Measurements from ENCODE around the gene CCDC51.
"Not testable (repeated sequence)": the region's sequence is repeated elsewhere in the genome, so short reads cannot be mapped to it uniquely, and the experiment has no call there.

The CCDC51 gene

DNA sequence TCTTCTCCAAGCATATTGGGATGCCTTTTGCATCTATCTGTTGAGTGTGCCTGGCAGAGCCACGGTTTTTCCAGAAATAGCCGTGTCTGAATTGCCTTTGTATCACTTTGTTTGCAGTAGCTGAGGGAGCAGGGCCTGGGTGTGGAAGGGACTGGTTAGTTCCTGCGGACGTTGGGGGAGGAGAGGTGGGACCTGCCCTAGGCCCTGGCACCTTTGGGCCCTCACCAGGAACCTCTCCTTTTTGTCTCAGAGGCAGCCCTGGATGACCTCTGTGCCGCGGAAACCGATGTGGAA lies 25.3 kb upstream of the CCDC51 start:
- no peak for TF ChIP-seq CTCF (IDR thresholded peaks at IDR 0.05)
- no peak for TF ChIP-seq ZFX (IDR thresholded peaks at IDR 0.05; ENCODE audit: borderline replicate concordance)
- peak overlapping the region; percentile 99 for H3K27ac ChIP-seq

DNA sequence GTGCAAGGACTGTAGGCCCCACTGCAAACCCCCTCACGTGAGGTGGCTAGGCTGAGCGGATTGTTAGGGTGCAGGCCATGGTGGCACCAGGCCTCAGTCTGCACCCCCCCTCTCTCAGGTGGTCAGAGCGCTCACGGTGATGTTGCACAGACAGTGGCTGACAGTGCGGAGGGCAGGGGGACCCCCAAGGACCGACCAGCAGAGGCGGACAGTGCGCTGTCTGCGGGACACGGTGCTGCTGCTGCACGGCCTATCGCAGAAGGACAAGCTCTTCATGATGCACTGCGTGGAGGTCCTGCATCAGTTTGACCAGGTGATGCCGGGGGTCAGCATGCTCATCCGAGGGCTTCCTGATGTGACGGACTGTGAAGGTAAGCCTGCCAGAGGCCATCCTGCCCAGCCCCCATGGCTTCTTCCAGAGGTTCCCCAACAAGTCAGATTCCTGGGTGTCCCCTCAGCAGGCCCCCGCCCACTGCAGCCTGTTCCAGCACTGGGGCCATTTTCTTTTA lies 24.8 kb upstream of the CCDC51 start:
- TF ChIP-seq ZFX (IDR thresholded peaks at IDR 0.05; ENCODE audit: borderline replicate concordance), result no peak
- no peak for TF ChIP-seq CTCF (IDR thresholded peaks at IDR 0.05)
- H3K27ac ChIP-seq, result peak overlapping the region; percentile 99

GRCh38 chr3:48463703-48464102 lies 23.8 kb upstream of the CCDC51 start:
- TF ChIP-seq ZFX (IDR thresholded peaks at IDR 0.05; ENCODE audit: borderline replicate concordance) (no peak), CTCF (IDR thresholded peaks at IDR 0.05) (no peak)

DNA sequence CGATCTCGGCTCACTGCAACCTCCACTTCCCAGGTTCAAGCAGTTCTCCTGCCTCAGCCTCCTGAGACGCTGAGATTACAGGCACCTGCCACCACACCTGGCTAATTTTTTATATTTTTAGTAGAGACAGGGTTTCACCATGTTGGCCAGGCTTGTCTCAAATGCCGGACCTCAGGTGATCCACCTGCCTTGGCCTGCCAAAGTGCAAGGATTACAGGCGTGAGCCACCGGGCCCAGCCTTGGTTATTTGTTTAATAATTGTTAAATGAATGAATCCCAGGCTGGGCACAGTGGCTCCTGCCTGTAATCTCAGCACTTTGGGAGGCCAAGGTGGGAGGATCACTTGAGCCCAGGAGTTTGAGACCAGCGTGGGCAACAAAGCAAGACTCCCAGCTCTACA lies 21.8 kb upstream of the CCDC51 start:
- H3K27ac ChIP-seq, result not testable (repeated sequence)

More at GRCh38 chr3:48463703-48464102, 23.8 kb upstream of the CCDC51 start:
- H3K27ac ChIP-seq, result peak overlapping the region; percentile 99

- no peak for TF ChIP-seq ZFX (IDR thresholded peaks at IDR 0.05; ENCODE audit: borderline replicate concordance)
- TF ChIP-seq CTCF (IDR thresholded peaks at IDR 0.05), result no peak
Measured at GRCh38 chr3:48460517-48460902, 20.6 kb upstream of the CCDC51 start.

DNA sequence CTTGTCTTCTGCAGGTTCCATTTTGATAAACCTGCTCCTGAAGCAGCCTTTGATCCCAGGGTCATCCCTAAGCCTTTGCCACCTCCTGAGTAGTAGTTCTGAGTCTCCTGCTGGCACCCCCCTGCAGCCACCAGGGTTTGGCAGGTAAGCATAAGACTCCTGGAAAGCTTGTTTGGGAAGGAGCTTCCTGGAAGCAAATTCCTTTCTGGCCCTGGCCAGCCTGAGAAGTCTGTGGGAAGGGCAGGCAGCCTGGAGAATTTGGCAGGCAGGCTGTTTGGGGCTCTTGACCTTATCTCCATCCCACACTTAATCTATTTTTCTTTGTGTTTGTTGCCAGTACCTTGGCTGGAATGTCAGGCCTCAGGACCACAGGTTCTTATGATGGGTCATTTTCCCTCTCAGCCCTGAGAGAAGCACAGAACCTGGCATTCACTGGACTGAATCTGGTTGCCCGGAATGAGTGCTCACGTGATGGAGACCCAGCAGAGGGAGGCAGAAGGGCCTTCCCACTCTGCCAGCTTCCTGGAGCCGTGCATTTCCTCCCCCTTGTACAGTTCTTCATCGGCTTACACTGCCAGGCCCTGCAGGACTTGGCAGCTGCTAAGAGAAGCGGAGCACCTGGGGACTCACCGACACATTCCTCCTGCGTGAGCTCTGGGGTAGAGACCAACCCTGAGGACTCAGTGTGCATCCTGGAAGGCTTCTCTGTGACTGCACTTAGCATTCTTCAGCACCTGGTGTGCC lies 20.0 kb upstream of the CCDC51 start:
- no peak overlapping the region for H3K27ac ChIP-seq
- TF ChIP-seq ZFX (IDR thresholded peaks at IDR 0.05; ENCODE audit: borderline replicate concordance), result no peak
- no peak for TF ChIP-seq CTCF (IDR thresholded peaks at IDR 0.05)

More at GRCh38 chr3:48460517-48460902, 20.6 kb upstream of the CCDC51 start:
- no peak overlapping the region for H3K27ac ChIP-seq

- H3K27ac ChIP-seq, result no peak overlapping the region
- TF ChIP-seq CTCF (IDR thresholded peaks at IDR 0.05), result no peak
- no peak for TF ChIP-seq ZFX (IDR thresholded peaks at IDR 0.05; ENCODE audit: borderline replicate concordance)
Measured at GRCh38 chr3:48459331-48459730, 19.4 kb upstream of the CCDC51 start.

GRCh38 chr3:48456456-48456855 lies 16.5 kb upstream of the CCDC51 start:
- H3K27ac ChIP-seq, result no peak overlapping the region
- TF ChIP-seq CTCF (IDR thresholded peaks at IDR 0.05) (no peak), ZFX (IDR thresholded peaks at IDR 0.05; ENCODE audit: borderline replicate concordance) (no peak)

Data from 22Rv1 (cell line).